Ovary (tissue), 9 donors: ENCODE results near the gene GLTP. TPM values are rescaled to one million over a fixed set of nuclear protein-coding genes. Genes with fewer than 3 reads are reported as not detected.

ENCODE experiments used
- DNase-seq, 5 donors: peaks; one replicate each; pipeline ENCODE4 v3.0.0-alpha.2; 2019 to 2020
- H3K27ac ChIP-seq, 2 donors: fragments of 200-600 bp; one replicate each; pipeline versions ENCODE4 v1.5.1 to v1.8.0; 2019 to 2022
- H3K27me3 ChIP-seq: fragments of 200-600 bp; one replicate; pipeline ENCODE4 v1.8.0; 2022
- H3K36me3 ChIP-seq: fragments of 200-600 bp; sonication (generic); one replicate; pipeline ENCODE4 v1.5.1; 2019
- H3K4me1 ChIP-seq: one replicate; pipeline ENCODE4 v1.8.1; 2013; ENCODE audit warnings: mild to moderate bottlenecking, moderate library complexity; ENCODE audit not compliant: insufficient read depth
- H3K4me3 ChIP-seq: fragments of 200-600 bp; sonication (generic); one replicate; pipeline ENCODE4 v1.5.1; 2017
- H3K9me3 ChIP-seq, 2 donors: fragments of 200-600 bp in 1 of 2; sonication (generic) in 1 of 2; one replicate each; pipeline versions ENCODE4 v1.5.1 to v1.8.1; 2013 to 2019; ENCODE audit warnings: mild to moderate bottlenecking in 1 of 2, moderate library complexity in 1 of 2
- EP300 ChIP-seq: sonication (generic); formaldehyde crosslinking; IDR thresholded peaks from one replicate; pipeline ENCODE4 v1.6.1; 2017; ENCODE audit warnings: antibody characterized with exemption
- POLR2A ChIP-seq: fragments of 450-650 bp; IDR thresholded peaks from one replicate; pipeline ENCODE4 v1.6.1; 2017; ENCODE audit warnings: antibody characterized with exemption, mild to moderate bottlenecking, moderate library complexity
- WGBS, 3 donors: extraction: QIAGEN DNeasy Blood & Tissue Kit in 1 of 3; methylation state at CpG; one replicate each; pipeline versions ENCODE4 v1.1.5 to v1.1.7; 2013 to 2017; 5-methylcytosine and 5-hydroxymethylcytosine counted together
- intact Hi-C, 4 donors: fragments of 100-400 bp; cut with DNase I; formaldehyde crosslinking; loops; one replicate each; pipeline versions ENCODE4 v1.11.0 to v1.15.1; 2022 to 2023
- polyA plus RNA-seq, 2 donors: library from polyadenylated mRNA; stranded (reverse); fragments of 200-250 nt in 1 of 2; fragments of 350-450 nt in 1 of 2; fragmentation: Illumina TruSeq in 1 of 2; extraction: RNeasy Lipid Tissue Mini Kit (QIAGEN cat#74804) in 1 of 2; gene quantifications; one replicate each; pipeline ENCODE4 v1.2.3, GENCODE V29; 2013 to 2014
- total RNA-seq, 7 donors: library from RNA; depleted of rRNA in 2 of 7; stranded (reverse); fragments of >200 nt in 2 of 7; fragmentation: NEBNext Ultra II Directional in 3 of 7; extraction: Animal tissue kit (Norgen Biotek cat#: 25700) in 3 of 7; gene quantifications; one replicate each; pipeline versions ENCODE4 v1.1.0 to v1.2.4, GENCODE V29; 2016 to 2023
- TF ChIP-seq, protein P1 (sequence below), 3 donors: fragments of 450-650 bp in 2 of 3; fragments of 200-600 bp in 1 of 3; IDR thresholded peaks; one replicate each; pipeline versions ENCODE4 v1.5.1 to v1.8.0; 2016 to 2022; ENCODE audit warnings: antibody characterized with exemption in 3 of 3, mild to moderate bottlenecking in 1 of 3
- donor health status: DM: no; HTN: no; CAD: no; lungs with moderate emphysema.
- donor health status: DM: no; HTN: no; CAD: no.
- donor health status: Bipolar disorder and iron deficiency.
- donor health status: DM: yes; HTN: yes; CAD: no.
- donor health status: DM: no; HTN: no; CAD: no.
- donor health status: DM: yes; HTN: yes; CAD: no.

GLTP gene
- total and polyA plus RNA-seq, 9 donors, result 15.5 to 37.2 (median 26.3) TPM

DNA sequence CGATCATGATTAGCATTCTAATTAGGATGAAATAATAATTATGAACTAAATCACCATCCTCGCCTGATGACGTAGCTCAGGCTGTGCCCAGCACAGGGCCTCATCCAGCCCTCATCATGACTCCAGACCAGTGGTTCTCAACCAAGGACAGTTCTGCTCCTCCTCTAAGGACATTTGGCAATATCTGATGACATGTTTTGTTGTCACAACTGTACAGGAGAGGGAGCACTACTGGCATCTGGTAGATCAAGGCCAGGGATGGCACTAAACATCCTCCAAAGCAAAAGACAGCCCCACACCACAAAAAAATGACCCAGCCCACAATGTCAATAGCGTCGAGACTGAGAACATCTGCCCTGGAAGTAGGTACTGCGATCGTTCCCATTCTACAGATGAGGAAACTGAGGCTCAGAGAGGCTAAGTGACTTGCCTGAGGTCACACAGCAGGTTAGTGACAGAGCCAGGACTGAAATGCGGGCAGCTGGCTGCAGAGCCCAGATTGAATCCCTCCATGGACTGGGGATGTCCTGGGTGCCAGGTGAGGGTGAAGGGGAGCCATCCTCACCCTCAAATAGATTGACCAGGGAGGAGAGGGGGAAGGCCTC is 62.6 kb downstream of the GLTP start:
- WGBS, 3 donors, result 90 to 96% (median 94%) methylated on average over 8 of the region's 8 CpGs
- Histone ChIP-seq H3K9me3 (no peaks in the 10 kb centered on the region), H3K27ac (no peak overlapping the region), H3K27me3 (no peaks in the 10 kb centered on the region), H3K4me1 (no peaks in the 10 kb centered on the region), H3K36me3 (no peaks in the 10 kb centered on the region), H3K4me3 (no peak overlapping the region)
- intact Hi-C loops, result no loop called here
- TF ChIP-seq, protein P1, sequence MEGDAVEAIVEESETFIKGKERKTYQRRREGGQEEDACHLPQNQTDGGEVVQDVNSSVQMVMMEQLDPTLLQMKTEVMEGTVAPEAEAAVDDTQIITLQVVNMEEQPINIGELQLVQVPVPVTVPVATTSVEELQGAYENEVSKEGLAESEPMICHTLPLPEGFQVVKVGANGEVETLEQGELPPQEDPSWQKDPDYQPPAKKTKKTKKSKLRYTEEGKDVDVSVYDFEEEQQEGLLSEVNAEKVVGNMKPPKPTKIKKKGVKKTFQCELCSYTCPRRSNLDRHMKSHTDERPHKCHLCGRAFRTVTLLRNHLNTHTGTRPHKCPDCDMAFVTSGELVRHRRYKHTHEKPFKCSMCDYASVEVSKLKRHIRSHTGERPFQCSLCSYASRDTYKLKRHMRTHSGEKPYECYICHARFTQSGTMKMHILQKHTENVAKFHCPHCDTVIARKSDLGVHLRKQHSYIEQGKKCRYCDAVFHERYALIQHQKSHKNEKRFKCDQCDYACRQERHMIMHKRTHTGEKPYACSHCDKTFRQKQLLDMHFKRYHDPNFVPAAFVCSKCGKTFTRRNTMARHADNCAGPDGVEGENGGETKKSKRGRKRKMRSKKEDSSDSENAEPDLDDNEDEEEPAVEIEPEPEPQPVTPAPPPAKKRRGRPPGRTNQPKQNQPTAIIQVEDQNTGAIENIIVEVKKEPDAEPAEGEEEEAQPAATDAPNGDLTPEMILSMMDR (IDR thresholded peaks at IDR 0.05), result no peak
- no peak for DNase-seq

DNA sequence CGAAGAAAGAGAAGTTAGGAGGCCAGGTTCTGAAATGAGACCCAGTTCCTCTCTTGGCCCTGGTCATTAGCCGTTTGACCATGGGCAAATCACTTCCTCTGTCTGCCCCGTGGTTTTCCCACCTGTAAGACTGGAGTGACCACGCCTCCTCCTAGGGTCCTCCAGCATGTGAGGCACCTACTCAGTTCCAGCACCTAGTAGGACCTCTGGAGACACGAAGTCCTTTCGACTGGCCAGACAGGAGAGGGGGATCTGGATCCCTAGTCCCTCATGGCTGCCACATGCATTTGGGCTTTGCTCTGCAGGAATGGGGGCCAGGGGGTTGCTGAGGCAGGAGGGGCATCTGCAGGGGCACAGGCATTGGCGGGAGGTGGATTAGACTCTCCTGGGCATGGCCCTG is 63.5 kb downstream of the GLTP start:
- no peak for DNase-seq
- Histone ChIP-seq H3K4me1 (no peaks in the 10 kb centered on the region), H3K9me3 (no peaks in the 10 kb centered on the region), H3K27ac (no peak overlapping the region), H3K27me3 (no peaks in the 10 kb centered on the region), H3K4me3 (no peak overlapping the region), H3K36me3 (no peaks in the 10 kb centered on the region)
- TF ChIP-seq EP300, result no peak
- TF ChIP-seq, protein P1 (IDR thresholded peaks at IDR 0.05), result no peak
- no peak for TF ChIP-seq POLR2A
- intact Hi-C loops, result no loop called here
- 86 to 92% (median 89%) methylated on average over 6 to 7 of the region's 7 CpGs for WGBS, 3 donors

DNA sequence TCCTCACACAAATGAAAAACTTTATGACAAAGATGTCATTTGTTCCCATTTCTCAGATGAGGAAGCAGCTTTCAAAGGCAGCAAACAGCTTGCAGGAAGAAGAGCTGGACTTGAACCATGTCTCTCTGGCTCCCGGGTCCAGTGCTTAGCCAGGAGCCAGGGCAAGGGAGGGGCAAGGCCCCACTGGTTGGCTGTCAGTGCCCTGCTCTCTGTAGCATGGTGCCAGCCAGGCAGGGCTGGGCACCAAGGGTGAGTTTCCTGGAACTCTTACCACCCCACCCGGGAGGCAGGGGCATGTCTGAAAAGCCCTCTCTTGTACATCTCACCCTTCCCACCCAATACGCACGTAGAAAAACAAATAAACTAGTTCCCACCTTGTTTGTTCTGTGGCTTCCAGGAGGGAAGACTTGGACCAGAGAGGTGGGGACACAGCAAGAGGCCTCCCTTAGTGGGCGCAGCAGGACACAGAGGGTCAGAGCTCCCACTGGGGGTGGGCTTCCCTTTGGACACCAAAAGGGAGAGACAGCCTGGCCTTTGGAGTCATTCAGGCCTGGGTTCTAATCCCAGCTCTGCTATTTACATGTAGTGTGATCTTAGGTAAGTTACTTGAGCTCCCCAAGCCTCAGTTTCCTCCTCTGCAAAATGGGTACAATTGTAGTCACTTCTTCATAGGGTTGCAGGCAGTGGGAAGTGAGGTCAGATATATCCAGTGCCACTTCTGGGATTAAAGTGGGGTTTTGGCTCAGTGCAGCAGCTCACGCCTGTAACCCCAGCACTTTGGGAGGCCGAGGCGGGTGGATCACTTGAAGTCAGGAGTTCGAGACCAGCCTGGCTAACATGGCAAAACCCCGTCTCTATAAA is 64.4 kb downstream of the GLTP start:
- TF ChIP-seq, protein P1 (IDR thresholded peaks at IDR 0.05), result no peak
- TF ChIP-seq POLR2A, result no peak
- no peak for TF ChIP-seq EP300
- no peaks in the 10 kb centered on the region for H3K27me3 ChIP-seq
- 81 to 85% (median 84%) methylated on average over 10 of the region's 10 CpGs for WGBS, 3 donors
- H3K36me3 ChIP-seq, result no peaks in the 10 kb centered on the region
- DNase-seq, result no peak
- no peaks in the 10 kb centered on the region for H3K4me1 ChIP-seq
- H3K27ac ChIP-seq, result no peak overlapping the region
- intact Hi-C loops, result no loop called here
- no peak overlapping the region for H3K4me3 ChIP-seq
- H3K9me3 ChIP-seq, result no peaks in the 10 kb centered on the region

DNA sequence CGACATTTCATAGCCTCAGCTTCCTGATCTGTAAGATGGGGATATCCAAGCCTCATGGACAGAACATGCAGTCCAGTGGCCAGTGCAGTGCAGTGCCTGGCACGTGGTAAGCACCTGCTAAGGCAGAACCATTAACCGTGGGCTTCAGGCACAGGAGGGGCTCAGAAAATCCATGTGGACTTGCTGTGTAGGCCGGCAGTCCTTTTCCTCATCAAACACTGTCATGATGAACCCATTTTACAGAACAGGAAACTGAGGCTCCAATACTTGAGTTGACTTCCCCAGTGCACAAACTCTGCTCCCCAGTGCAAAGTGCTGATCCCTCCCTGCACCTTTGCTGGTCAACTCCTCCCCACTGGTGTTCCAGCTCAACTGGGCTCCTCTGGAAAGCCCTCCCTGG is 65.1 kb downstream of the GLTP start:
- TF ChIP-seq POLR2A (no peak), EP300 (no peak)
- TF ChIP-seq, protein P1 (IDR thresholded peaks at IDR 0.05), result no peak
- Histone ChIP-seq H3K4me1 (no peaks in the 10 kb centered on the region), H3K9me3 (no peaks in the 10 kb centered on the region), H3K4me3 (no peak overlapping the region), H3K36me3 (no peaks in the 10 kb centered on the region), H3K27ac (no peak overlapping the region), H3K27me3 (no peaks in the 10 kb centered on the region)
- no peak for DNase-seq
- intact Hi-C loops, result no loop called here
- WGBS, 3 donors, result 87 to 91% (median 89%) methylated on average over 4 of the region's 4 CpGs
